Keratinocyte (primary cell): ENCODE results near the gene WDR35.

ENCODE experiments used
- EZH2 ChIP-seq: IDR thresholded peaks from one replicate; pipeline ENCODE4 v1.6.1; 2012; ENCODE audit warnings: inconsistent platforms, mild to moderate bottlenecking, low read length, moderate library complexity
- TF ChIP-seq, protein P1 (sequence below), 3 experiments: IDR thresholded peaks in 1 of 3; conservative IDR thresholded peaks in 1 of 3; optimal IDR thresholded peaks in 1 of 3; 2 replicates in 2 of 3; 3 replicates in 1 of 3; pipeline versions ENCODE3 to v1.5.1; 2011; ENCODE audit warnings: low read length in 3 of 3, mild to moderate bottlenecking in 3 of 3, moderate library complexity in 2 of 3, control low read depth in 1 of 3, inconsistent platforms in 1 of 3; ENCODE audit not compliant: insufficient read depth in 2 of 3; ENCODE audit errors: extremely low read depth in 1 of 3

GRCh38 chr2:19866771-19867170 is 123.1 kb downstream of the WDR35 start:
- TF ChIP-seq, protein P1, sequence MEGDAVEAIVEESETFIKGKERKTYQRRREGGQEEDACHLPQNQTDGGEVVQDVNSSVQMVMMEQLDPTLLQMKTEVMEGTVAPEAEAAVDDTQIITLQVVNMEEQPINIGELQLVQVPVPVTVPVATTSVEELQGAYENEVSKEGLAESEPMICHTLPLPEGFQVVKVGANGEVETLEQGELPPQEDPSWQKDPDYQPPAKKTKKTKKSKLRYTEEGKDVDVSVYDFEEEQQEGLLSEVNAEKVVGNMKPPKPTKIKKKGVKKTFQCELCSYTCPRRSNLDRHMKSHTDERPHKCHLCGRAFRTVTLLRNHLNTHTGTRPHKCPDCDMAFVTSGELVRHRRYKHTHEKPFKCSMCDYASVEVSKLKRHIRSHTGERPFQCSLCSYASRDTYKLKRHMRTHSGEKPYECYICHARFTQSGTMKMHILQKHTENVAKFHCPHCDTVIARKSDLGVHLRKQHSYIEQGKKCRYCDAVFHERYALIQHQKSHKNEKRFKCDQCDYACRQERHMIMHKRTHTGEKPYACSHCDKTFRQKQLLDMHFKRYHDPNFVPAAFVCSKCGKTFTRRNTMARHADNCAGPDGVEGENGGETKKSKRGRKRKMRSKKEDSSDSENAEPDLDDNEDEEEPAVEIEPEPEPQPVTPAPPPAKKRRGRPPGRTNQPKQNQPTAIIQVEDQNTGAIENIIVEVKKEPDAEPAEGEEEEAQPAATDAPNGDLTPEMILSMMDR (optimal IDR thresholded peaks at IDR 0.05 in 1 of 3, IDR thresholded peaks at IDR 0.05 in 1 of 3, conservative IDR thresholded peaks at IDR 0.05 in 1 of 3; ENCODE audit: extremely low read depth in 1 of 3, insufficient read depth in 2 of 3, low read length in 3 of 3) = no peak
- TF ChIP-seq EZH2 = no peak
